WERI-Rb-1 (cell line): ENCODE measurements around the gene TWIST2.

Experiments
- DNase-seq: peaks from one replicate; pipeline ENCODE4 v3.0.0-alpha.2; 2020
- H3K27ac ChIP-seq: fragments of 250-450 bp; sonication (Bioruptor Pico); 2 replicates; pipeline ENCODE4 v1.5.1; 2020; ENCODE audit warnings: mild to moderate bottlenecking, moderate library complexity
- H3K27me3 ChIP-seq: fragments of 250-450 bp; sonication (Bioruptor Pico); 2 replicates; pipeline ENCODE4 v1.5.1; 2021; ENCODE audit warnings: mild to moderate bottlenecking, low read depth, moderate library complexity; ENCODE audit not compliant: insufficient read depth, severe bottlenecking
- H3K36me3 ChIP-seq: fragments of 250-450 bp; sonication (Bioruptor Pico); 2 replicates; pipeline ENCODE4 v1.5.1; 2020; ENCODE audit warnings: mild to moderate bottlenecking, moderate library complexity
- H3K4me3 ChIP-seq: 2 replicates; pipeline ENCODE4 v1.5.1; 2011; ENCODE audit warnings: low read depth, mild to moderate bottlenecking, control low read depth, low read length
- H3K9me3 ChIP-seq: fragments of 250-450 bp; sonication (Bioruptor Pico); 2 replicates; pipeline ENCODE4 v1.5.1; 2021; ENCODE audit warnings: mild to moderate bottlenecking, moderate library complexity; ENCODE audit not compliant: severe bottlenecking
- CTCF ChIP-seq: IDR thresholded peaks from 2 replicates; pipeline ENCODE4 v1.5.1; 2011; ENCODE audit warnings: low read depth, mild to moderate bottlenecking, control low read depth, inconsistent platforms, low read length

The TWIST2 gene

GRCh38 chr2:238859636-238860347 lies 11.9 kb downstream of the TWIST2 start:
- H3K27me3 ChIP-seq: peaks cover 99% of the 10 kb centered on the region
- no peak for DNase-seq
- no peak for TF ChIP-seq CTCF
- H3K9me3 ChIP-seq: no peaks in the 10 kb centered on the region
- H3K4me3 ChIP-seq: no peak overlapping the region
- no peak overlapping the region for H3K27ac ChIP-seq
- H3K36me3 ChIP-seq: no peaks in the 10 kb centered on the region

GRCh38 chr2:238861013-238861730 lies 13.3 kb downstream of the TWIST2 start:
- Histone ChIP-seq H3K9me3 (no peaks in the 10 kb centered on the region), H3K36me3 (no peaks in the 10 kb centered on the region), H3K27me3 (peaks cover 99% of the 10 kb centered on the region), H3K4me3 (no peak overlapping the region), H3K27ac (no peak overlapping the region)
- DNase-seq: no peak
- no peak for TF ChIP-seq CTCF

- no peak overlapping the region for H3K4me3 ChIP-seq
- H3K27me3 ChIP-seq: peaks cover 99% of the 10 kb centered on the region
- no peak for TF ChIP-seq CTCF
- H3K9me3 ChIP-seq: no peaks in the 10 kb centered on the region
- no peak for DNase-seq
- H3K27ac ChIP-seq: no peak overlapping the region
- H3K36me3 ChIP-seq: no peaks in the 10 kb centered on the region
Measured at GRCh38 chr2:238861766-238862315, 14.0 kb downstream of the TWIST2 start.

GRCh38 chr2:238862701-238863100 lies 14.8 kb downstream of the TWIST2 start:
- no peaks in the 10 kb centered on the region for H3K36me3 ChIP-seq
- no peak overlapping the region for H3K4me3 ChIP-seq
- H3K27me3 ChIP-seq: peaks cover 99% of the 10 kb centered on the region
- no peak overlapping the region for H3K27ac ChIP-seq
- no peak for DNase-seq
- H3K9me3 ChIP-seq: no peaks in the 10 kb centered on the region
- TF ChIP-seq CTCF: no peak

- no peak for TF ChIP-seq CTCF
- DNase-seq: no peak
- Histone ChIP-seq H3K36me3 (no peaks in the 10 kb centered on the region), H3K4me3 (no peak overlapping the region), H3K27ac (no peak overlapping the region), H3K9me3 (no peaks in the 10 kb centered on the region), H3K27me3 (peaks cover 99% of the 10 kb centered on the region)
Measured at GRCh38 chr2:238863231-238863630, 15.3 kb downstream of the TWIST2 start.
